HG03139 (cell line): ENCODE results near the gene C5orf15.
"Not testable (repeated sequence)": the region's sequence is repeated elsewhere in the genome, so short reads cannot be mapped to it uniquely, and the experiment has no call there.

Source experiments
- ATAC-seq: cut with Tn5 transposase; IDR thresholded peaks from one replicate; pipeline ENCODE4 v1.9.1; 2021; ENCODE audit not compliant: unreplicated experiment

The C5orf15 gene

DNA sequence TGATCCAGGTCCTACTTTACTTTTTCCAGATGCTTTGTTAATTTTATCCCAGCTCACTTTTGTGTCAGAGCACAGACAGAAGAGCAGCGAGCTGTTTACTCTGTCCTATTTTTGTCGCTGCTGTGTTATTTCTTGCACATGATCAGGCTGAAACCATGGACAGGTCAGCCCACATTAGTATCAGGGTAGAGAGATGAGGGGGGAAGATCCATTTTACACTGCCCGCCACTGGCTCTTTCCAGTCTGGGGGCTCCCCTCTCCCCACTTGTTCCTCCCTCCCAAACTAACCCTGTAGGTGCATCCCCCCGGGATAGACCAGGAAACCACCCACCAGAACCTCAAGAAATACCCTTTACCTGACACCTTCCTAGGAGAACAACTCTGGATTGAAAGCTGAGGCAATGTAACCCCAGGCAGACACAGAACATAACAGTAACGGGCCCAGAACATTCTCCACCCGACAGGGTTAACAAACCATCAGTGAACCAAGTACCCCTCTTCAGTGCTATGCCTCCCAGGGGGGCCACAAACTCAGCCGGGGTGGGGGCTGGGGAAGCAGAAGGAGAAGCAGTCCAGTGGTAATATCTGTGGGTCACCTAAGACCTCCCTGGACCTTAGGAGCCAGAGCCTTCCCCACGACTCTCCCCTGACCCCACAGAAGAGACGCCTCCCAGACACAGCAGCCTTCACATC is 26.0 kb upstream of the C5orf15 start:
- ATAC-seq: no peak

DNA sequence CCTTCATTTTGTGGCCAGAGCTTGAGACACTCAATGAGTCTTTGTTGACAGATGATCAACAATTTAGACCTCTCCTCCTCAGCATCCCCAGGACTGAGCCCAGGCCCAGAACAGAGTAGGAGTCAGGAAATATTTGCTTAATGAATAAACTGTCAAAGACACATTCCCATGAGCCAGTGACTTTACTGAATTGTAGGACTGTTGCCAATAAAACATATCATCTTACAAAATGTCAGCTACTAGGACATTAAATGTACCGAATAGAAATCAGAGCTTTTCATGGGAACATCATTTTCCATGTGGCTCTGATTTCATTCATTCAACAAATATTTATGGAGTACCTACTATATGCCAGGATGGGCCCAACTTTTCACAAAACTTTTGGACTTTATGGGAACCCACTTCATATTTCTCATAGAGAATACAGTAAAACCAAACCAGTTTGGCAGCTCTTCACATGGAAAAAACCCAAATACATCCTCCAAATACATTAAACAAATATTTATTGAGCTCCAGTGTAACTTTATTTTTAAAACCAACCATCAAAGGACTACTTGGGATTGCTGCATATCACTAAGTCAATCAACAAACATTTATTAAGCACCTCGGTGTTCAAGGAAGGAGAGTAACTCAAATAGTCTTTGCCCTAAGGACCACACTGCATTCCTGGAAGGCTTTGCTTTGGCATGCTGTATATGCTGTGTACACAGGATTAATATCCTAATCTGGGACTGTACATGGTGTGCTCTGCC is 24.9 kb upstream of the C5orf15 start:
- no peak for ATAC-seq

DNA sequence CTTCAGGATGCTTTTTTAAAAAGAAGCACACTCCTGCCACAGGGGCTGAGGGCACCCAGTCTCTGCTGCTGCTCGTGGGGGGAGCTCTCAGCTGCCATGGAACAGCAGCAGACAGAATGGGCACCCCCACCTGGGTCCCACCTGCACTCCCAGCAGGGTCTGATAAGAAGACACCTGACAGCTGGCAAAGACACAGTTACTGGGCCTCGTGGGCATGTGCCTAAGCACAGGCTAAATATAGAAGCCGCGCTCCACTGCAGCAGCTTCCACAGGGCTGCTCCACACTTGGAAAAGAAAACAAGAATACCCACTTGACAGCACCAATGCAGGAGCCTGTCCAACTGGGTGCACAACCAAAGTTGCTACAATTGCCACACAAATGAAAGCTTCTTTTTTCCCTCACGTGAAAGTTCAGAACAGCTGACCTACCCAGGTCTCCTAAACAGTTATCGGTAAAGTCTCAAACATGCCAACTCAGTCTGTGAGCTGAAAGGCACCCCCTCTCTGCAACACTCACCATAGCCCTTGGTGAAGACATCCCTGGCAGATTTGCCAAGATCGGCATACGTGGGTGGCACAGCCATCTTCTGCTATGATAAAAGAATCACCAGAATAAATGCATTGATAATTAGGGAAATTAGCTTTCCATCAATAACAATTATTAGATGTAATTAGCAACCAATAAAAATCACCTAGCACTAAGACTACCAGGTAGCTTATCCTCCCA is 24.2 kb upstream of the C5orf15 start:
- no peak for ATAC-seq

DNA sequence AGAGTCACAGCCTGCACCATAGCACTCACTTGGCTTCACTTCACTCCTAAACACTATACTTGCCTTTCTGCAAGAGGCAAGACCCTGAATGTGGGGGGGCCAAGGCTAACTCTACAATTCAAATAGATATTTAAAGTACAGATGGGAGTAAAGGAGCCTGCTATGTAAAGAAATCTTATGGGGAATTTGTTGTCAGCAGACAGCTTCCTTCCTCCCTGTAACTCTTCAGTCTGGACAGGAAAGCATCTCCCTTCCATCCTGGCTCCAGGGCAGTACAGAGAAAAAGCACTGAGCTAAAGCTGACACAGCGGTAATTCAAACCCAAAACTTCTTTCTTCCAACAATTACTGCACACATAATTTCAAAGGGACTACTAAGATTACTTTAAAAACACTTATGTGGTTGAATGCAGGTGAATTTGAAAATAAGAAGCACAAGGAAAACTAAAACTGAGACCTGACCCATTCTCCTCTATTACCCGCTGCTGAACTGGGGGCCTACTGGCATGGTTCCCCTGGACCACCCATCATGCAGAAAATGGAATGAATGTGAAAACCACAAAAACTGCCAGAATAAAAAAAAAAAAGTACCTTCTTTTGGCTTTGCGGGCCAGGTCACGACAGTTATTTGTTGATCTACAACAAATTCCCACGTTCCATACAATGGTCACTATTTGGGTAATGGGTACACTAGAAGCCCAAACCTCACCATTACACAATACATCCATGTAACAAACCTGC is 22.9 kb upstream of the C5orf15 start:
- ATAC-seq: no peak

DNA sequence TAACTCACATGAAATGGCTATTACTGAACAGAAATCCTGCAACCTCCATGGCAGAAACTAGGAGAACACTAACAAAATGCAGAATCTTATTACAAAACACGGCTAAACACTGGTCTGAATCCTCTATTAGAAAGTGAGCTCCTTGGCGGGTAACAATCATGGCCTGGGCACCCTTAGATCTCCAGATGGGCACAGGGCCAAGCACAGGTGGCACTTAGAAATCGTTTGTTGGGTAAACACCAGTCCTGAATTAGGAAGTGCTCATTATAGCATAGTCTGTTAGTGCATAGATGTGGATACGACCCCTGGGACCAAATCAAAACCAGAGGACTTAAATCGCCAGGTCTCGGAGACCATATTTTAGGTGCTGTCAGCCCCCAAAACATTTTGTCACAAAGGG is 22.0 kb upstream of the C5orf15 start:
- no peak for ATAC-seq

DNA sequence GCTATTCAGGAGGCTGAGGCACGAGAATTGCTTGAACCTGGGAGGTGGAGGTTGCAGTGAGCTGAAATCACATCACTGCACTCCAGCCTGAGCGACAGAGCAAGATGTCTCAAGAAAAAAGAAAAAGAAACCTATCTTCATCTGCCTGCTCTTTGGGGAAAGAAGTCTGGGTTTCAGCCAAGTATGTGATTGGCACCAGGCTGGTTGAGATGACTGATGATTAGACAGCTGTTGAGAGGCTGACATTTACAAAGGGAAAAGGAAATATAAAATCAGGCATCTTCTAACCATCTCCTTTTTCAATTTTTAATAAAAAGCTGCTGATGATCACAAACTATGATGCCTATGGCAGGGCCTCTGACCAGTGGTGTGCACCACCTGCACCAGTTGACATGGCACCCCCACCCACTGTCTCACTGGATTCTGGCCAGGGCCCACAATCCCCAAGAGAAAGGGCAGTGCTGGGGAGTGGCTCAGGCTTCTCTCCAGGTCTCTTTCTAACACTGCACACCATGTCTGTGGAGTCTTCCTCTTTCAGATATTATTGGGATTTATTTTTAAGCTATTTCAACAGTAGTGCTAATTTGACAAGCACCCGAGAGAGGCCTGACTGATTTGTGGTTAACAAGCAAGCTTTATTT is 17.2 kb upstream of the C5orf15 start:
- ATAC-seq: no peak

DNA sequence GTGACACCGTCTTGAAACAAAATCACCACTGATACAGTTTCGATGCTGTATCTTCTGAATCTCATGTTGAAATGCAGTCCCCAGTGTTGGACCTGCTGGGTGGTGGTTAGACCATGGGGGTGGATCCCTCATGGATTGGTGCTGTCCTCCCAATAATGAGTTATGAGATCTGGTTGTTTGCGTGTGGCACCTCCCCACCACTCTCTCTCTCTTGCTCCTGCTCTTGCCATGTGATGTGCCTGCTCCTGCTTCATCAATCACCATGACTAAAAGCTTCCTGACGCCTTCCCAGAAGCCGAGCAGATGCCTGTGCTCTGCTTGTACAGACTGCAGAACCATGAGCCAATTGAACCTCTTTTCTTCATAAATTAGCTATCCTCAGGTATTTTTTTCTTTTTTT is 15.2 kb upstream of the C5orf15 start:
- ATAC-seq: no peak

DNA sequence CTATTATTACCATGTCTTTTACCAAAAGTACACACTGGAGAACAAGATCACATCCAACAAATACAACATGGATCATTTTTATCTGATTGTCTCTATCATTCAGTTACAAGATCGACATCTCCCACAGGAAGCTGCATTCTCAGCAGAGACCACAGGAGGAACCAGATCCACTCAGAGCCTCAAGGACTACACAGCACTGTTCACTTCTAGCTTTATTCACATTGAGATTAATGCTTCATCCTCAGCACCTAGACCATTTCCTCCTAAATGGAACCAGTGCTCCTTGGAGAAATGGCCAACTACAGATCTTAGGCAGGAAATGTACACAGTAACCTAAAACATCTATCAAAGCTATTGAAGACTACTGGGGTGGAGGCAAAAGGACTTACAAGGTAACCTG is 13.3 kb upstream of the C5orf15 start:
- ATAC-seq: no peak

DNA sequence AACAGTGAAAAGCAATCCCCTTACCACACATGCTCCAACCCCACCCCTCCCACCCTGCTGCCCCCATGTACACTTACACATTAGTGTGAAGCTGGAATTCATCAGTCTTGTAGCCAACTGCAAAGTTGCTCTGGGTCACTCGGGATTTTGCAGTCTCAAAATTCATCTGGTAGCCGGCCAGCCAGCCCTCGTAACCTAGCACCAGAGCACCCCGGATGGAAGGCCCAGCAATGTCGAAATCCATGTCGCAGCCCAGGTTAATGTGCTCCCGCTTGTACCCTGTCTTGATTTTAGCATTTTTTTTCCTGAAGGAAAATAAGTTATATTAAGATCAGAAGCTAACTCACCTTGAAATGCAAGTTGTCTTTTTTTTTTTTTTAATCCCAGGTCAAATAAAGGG is 12.2 kb upstream of the C5orf15 start:
- ATAC-seq: no peak

DNA sequence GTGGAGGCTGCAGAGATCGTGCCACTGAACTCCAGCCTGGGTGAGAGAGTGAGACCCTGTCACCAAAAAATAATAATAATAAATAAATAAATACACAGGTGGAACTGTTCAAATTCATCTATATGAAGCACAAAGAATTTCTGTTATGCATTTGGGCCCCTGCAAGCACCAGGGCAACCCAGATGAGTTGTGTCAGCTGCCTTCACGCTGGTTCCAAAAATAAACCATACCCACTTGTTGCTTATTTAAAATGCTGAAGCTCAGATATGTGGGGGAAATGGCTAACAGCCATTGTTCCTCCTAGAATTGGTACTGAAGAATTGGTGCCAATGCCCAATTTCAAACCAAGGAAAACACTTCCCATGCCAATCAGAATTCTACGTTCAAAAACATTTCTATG is 10.5 kb upstream of the C5orf15 start:
- ATAC-seq: no peak

DNA sequence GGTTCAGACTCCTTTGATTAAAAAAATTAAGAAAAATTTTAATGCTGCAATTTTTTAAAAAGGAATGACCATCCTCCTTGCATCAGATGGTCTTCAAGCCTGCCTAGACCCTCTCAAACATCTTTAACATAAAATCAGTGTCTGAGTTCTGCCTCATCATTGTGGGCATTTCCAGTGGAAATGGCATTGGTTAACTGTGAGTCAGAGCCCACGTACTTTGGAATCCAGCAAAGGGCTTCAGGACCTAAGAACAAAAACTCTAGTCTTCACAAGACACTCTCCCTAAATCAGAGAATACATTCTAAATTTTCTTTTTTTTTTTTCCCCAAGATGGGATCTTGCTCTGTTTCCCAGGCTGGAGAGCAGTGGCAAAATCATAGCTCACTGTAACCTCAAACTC is 9.4 kb upstream of the C5orf15 start:
- no peak for ATAC-seq

DNA sequence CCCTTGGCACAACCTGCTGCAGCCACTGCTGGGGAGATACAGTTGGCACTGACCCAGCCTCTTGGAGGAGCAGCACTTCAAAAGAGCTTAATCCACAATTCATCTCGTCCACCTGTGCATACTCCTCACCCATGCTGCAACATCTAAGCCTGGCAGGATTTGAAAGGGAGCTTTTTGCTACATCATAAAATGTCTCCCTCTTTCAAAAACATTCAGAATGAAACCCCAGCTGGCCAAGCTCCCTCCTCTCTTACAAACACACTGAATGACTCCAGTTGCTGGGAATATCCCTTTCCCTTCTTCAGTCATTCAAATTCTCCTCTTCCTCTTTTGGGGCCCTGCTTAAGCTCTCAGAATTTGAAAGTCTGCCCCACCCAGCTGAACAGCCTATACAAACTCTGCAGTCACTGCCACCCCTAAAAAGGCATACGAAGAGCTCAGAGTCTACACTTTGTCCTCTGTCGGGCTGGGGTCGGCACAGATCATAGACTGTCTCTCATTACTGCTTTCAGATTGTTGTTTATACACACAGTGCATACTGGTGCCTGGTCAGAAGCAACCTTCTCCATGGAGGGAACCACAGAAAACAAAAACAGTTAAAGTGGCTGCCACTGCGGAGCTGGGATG is 8.8 kb upstream of the C5orf15 start:
- no peak for ATAC-seq

DNA sequence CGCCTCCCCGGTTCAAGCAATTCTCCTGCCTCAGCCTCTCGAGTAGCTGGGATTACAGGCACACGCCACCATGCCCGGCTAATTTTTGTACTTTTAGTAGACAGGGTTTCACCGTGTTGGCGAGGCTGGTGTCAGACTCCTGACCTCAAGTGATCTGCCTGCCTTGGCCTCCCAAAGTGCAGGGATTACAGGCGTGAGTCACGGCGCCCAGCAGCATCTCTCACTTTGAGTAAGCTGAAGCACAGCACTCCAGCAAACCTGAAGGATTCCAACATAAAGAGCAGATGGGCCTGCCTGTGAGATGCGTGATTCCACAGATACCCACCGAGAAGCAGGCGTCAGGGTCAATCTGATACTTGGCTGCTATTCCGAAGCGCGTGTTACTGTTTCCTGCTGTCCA is 7.1 kb upstream of the C5orf15 start:
- not testable (repeated sequence) for ATAC-seq

DNA sequence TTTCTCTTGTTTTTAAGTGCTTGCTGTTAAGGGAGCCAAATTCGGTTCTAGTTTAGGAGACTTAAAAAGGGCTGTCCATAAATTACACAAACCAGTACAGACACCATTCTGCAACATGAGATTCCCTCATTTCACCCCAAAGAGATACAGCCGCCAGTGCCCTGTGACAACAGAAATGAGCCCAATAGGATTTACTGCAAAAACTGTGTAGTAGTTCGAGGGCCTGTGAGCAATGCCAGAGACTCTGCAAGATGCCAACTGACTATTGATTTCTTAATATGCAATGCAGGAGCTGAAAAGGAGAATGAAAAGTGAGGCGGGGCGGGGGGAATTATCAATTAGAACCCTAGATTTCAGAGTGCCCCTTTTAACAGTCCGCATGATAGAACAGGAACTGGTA is 5.7 kb upstream of the C5orf15 start:
- ATAC-seq: no peak

DNA sequence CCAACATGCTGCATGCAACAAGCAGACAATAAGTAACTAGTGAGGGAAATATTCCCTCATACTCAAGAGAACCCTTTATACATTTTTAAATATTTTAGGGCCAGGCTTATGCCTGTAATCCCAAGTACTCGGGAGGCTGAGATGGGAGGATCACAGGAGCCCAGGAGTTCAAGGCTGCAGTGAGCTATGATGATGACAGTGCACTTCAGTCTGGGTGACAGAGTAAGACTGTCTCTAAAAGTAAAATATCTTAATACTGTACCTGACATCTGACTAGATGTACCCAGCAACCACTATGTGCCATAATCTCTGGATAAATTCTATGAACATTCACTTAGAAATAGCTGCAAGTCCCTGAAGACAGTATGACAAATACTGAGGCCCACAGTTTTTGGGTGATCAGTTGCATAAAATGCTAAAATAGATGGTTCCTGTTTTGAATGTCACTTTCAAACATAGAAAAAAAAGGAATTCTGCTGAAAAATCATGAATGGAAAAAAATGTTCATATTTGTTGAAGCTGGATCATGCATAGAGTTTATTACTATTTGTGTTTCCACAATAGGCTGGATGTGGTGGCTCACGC is 2.0 kb upstream of the C5orf15 start:
- ATAC-seq: no peak

DNA sequence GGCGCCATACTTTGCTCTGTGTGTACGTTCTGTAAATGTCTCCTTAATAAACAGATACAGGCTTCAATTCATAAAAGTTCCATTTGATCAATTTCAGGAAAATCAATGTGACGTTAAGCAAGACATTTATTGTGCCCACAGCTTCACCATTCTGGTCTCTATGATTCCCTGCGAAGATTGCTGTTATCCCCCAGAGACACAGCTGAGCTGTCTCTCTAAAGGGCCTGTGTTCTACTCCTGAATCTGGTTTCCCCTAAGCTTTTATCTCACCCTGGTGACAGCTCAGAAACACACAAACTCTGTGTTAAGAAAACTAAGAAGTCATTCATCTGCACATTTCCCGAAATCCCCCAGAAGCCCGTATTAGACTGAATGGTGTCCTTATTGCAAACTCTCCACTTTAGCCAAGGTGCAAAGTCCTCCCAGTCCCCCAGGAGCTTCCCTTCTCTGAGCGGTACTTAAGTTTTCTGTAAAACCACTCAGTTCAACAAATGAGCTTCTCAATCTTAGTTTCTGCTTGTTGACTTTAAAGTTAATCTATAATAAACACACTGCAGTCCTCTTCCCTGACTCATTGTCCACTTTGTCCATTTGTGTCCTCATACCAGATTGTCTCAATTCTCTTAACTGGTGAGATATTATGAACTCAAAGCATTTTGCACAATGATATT is 1.4 kb upstream of the C5orf15 start:
- no peak for ATAC-seq

DNA sequence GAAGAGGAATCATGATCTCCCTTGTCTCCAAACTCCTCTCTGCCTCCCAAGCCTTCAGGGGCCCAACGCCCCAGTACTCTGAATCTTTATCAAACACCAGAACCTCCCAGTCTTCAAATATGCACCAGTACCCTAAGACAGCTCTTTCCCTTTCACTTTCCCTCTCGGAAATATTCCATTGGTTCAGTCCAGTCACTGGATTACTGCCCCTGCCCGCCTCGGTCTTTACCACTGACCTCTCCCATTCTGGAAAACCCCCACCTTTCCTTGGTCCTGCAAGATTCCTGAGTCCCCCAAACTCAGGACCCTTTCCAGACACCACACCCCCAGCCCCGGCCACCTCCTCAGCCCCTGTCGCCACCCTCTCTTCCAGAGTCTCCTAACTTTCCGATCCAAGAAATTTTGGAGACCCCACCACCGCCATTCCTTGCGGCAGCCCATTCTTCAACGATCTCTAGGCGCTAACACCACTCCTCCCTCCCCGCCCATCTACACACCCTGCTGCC is 674 bp downstream of the C5orf15 start:
- ATAC-seq: no peak

DNA sequence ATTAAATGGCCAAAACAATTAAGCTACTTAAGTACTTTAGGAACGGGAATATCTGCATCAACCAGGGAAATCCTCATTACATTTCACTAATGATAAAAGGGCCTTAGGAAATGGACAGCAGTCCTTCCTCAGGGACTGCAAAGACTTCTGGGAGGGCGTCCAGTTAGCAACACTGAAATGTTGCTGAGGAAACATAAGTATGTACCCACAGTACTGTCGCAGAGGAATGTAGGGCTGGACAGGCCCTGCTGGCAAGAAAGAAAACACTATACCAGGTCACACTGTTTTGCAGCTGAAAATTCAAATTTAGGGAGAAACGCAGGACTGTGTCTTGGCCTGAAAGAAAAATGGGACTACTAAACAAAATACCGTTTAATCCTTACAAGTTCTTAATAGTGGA is 1.3 kb downstream of the C5orf15 start:
- ATAC-seq: no peak

DNA sequence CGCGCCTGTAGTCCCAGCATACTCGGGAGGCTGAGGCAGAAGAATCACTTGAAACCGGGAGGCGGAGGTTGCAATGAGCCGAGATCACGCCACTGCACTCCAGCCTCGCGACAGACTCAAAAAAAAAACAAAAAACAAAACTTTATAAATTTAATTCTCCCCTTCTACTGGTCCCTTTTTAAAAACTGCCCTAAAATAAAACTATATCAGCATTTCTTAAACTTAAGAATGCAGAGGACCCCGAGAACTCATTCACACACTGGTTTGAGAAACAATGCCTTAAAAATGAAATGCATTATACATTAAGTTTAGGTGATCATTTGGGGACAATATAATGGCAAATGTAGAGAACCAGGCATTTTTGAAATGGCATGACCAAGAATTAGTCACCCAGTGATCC is 2.3 kb downstream of the C5orf15 start:
- no peak for ATAC-seq
